Naive thymus-derived CD8-positive, alpha-beta T cell (primary cell): ENCODE measurements around the gene RDX. TPM values are rescaled to one million over a fixed set of nuclear protein-coding genes. Genes with fewer than 3 reads are reported as not detected.

Experiments used
- ATAC-seq, 2 donors: fragments of 150-1000 bp; cut with Tn5 transposase in 1 of 2; sonication (Bioruptor Pico), chemical (Tn5 transposase) in 1 of 2; 1 replicate in 1 of 2; 2 replicates in 1 of 2; pipeline ENCODE4 v1.10.0; 2021; ENCODE audit warnings: mild to moderate bottlenecking in 2 of 2, moderate library complexity in 2 of 2
- POLR2A ChIA-PET: fragments of 350-600 bp; sonication (Branson Sonifier 250); formaldehyde crosslinking; loops from one replicate; lab custom pipeline; 2021; ENCODE audit warnings: antibody characterized with exemption; lab: Charles Lee
- DNase-seq, 10 donors: peaks; one replicate each; pipeline versions ENCODE4 v3.0.0 to v3.0.0-alpha.2; 2020 to 2022
- H3K27ac Mint-ChIP-seq, 10 donors: one replicate each; pipeline ENCODE4 v1.8.0; 2020 to 2022; ENCODE audit warnings: mild to moderate bottlenecking in 10 of 10, mixed read lengths in 10 of 10, moderate library complexity in 4 of 10, inconsistent platforms in 1 of 10
- H3K27me3 Mint-ChIP-seq, 5 donors: one replicate each; pipeline ENCODE4 v1.8.0; 2021 to 2022; ENCODE audit warnings: mixed read lengths in 5 of 5
- H3K36me3 Mint-ChIP-seq, 3 donors: one replicate each; pipeline ENCODE4 v1.8.0; 2020 to 2022; ENCODE audit warnings: mixed read lengths in 3 of 3, mild to moderate bottlenecking in 2 of 3, inconsistent platforms in 1 of 3
- H3K4me1 Mint-ChIP-seq, 4 donors: one replicate each; pipeline ENCODE4 v1.8.0; 2021 to 2022; ENCODE audit warnings: mixed read lengths in 4 of 4
- H3K4me3 Mint-ChIP-seq, 10 donors: one replicate each; pipeline ENCODE4 v1.8.0; 2020 to 2022; ENCODE audit warnings: mild to moderate bottlenecking in 10 of 10, mixed read lengths in 10 of 10, moderate library complexity in 6 of 10, inconsistent platforms in 1 of 10
- H3K9me3 Mint-ChIP-seq, 9 donors: one replicate each; pipeline ENCODE4 v1.8.0; 2020 to 2022; ENCODE audit warnings: mixed read lengths in 9 of 9, mild to moderate bottlenecking in 3 of 9, inconsistent platforms in 1 of 9, moderate library complexity in 1 of 9
- polyA plus RNA-seq, 3 donors: library from polyadenylated mRNA; unstranded; fragments of 300-500 nt; fragmentation: Illumina TruSeq; gene quantifications; one replicate each; pipeline ENCODE4 v1.2.3, GENCODE V29; 2021
- total RNA-seq, 8 experiments: library from RNA in 2 of 8; stranded (reverse) in 2 of 8; gene quantifications; one replicate each; pipeline ENCODE4 v1.2.3 and lab custom pipeline; 2021 to 2026

RDX gene
- total RNA-seq (10 to 100 TPM; 11.7 to 14.1 TPM), polyA plus RNA-seq (10 to 100 TPM in 1 of 3 donors, 1 to 10 TPM in 2; 1.8 to 10.8 (median 5.4) TPM), total RNA-seq (lab: John Stamatoyannopoulos, UW) (12.3 to 24.1 (median 18.8) reads per million in 6 experiments)

- peaks cover 2 to 34% (median 20%) of the 10 kb centered on the region in 4 donors for H3K4me1 Mint-ChIP-seq
- DNase-seq (peak; percentile 18 to 64 (median 43)), ATAC-seq (peak; percentile 71 to 82)
- peak within 1 kb of the TSS; percentile 28 to 86 (median 58) for H3K27ac Mint-ChIP-seq
- no peaks in the 10 kb centered on the region for H3K36me3 Mint-ChIP-seq
- no peaks in the 10 kb centered on the region for H3K27me3 Mint-ChIP-seq
- POLR2A ChIA-PET, result interaction anchor here (1.4 to 2.1 kb wide), 2 partner anchors 14 to 133 kb away, joined by 3 to 6 read pairs; no protein-coding TSS in a partner anchor
- H3K4me3 Mint-ChIP-seq, result peak within 1 kb of the TSS; percentile 80 to 93 (median 90)
- peaks cover 0 to 8% (median 0%) of the 10 kb centered on the region in 9 donors for H3K9me3 Mint-ChIP-seq
These were observed at the start of gene RDX for GRCh38 chr11:110296226-110297075. RDX (minus strand) TSS chr11:110296614; CDS start chr11:110279692, 16,922 bp downstream.

GRCh38 chr11:110345743-110346142, 49.3 kb upstream of the RDX start:
- peaks cover 0 to 5% (median 0%) of the 10 kb centered on the region in 9 donors for H3K9me3 Mint-ChIP-seq
- no peaks in the 10 kb centered on the region for H3K27me3 Mint-ChIP-seq
- peak overlapping the region in 2 of 10 donors; percentile 2 to 58 for H3K27ac Mint-ChIP-seq
- peaks cover 0 to 24% (median 15%) of the 10 kb centered on the region in 4 donors for H3K4me1 Mint-ChIP-seq
- H3K4me3 Mint-ChIP-seq, result no peak overlapping the region
- no peak for DNase-seq
- POLR2A ChIA-PET, result no interaction called here
- no peaks in the 10 kb centered on the region for H3K36me3 Mint-ChIP-seq
- ATAC-seq, result no peak

GRCh38 chr11:110340436-110340835, 44.0 kb upstream of the RDX start:
- H3K27ac Mint-ChIP-seq, result no peak overlapping the region

GRCh38 chr11:110339456-110340250, 43.2 kb upstream of the RDX start:
- ATAC-seq (no peak), DNase-seq (no peak)
- POLR2A ChIA-PET, result no interaction called here
- no peaks in the 10 kb centered on the region for H3K27me3 Mint-ChIP-seq
- no peak overlapping the region for H3K27ac Mint-ChIP-seq
- no peak overlapping the region for H3K4me3 Mint-ChIP-seq
- H3K9me3 Mint-ChIP-seq, result peaks cover 0 to 5% (median 0%) of the 10 kb centered on the region in 9 donors
- no peaks in the 10 kb centered on the region for H3K36me3 Mint-ChIP-seq
- no peaks in the 10 kb centered on the region for H3K4me1 Mint-ChIP-seq

More at GRCh38 chr11:110340436-110340835, 44.0 kb upstream of the RDX start:
- no peak overlapping the region for H3K4me3 Mint-ChIP-seq
- DNase-seq (no peak), ATAC-seq (no peak)
- peaks cover 0 to 1% (median under 1%) of the 10 kb centered on the region in 4 donors for H3K4me1 Mint-ChIP-seq
- H3K9me3 Mint-ChIP-seq, result peaks cover 0 to 5% (median 0%) of the 10 kb centered on the region in 9 donors
- no peaks in the 10 kb centered on the region for H3K27me3 Mint-ChIP-seq
- H3K36me3 Mint-ChIP-seq, result no peaks in the 10 kb centered on the region
- POLR2A ChIA-PET, result no interaction called here

GRCh38 chr11:110338684-110339083, 42.3 kb upstream of the RDX start:
- peaks cover 0 to under 1% (median 0%) of the 10 kb centered on the region in 5 donors for H3K27me3 Mint-ChIP-seq
- H3K9me3 Mint-ChIP-seq, result peaks cover 0 to 5% (median 0%) of the 10 kb centered on the region in 9 donors
- no peaks in the 10 kb centered on the region for H3K4me1 Mint-ChIP-seq
- no peaks in the 10 kb centered on the region for H3K36me3 Mint-ChIP-seq
- POLR2A ChIA-PET, result no interaction called here
- no peak overlapping the region for H3K27ac Mint-ChIP-seq
- no peak overlapping the region for H3K4me3 Mint-ChIP-seq
- ATAC-seq (no peak), DNase-seq (no peak)

GRCh38 chr11:110337570-110338193, 41.3 kb upstream of the RDX start:
- H3K36me3 Mint-ChIP-seq, result no peaks in the 10 kb centered on the region
- POLR2A ChIA-PET, result no interaction called here
- H3K4me1 Mint-ChIP-seq, result no peaks in the 10 kb centered on the region
- no peak for DNase-seq
- no peaks in the 10 kb centered on the region for H3K9me3 Mint-ChIP-seq
- no peak for ATAC-seq
- no peak overlapping the region for H3K4me3 Mint-ChIP-seq
- H3K27ac Mint-ChIP-seq, result no peak overlapping the region
- H3K27me3 Mint-ChIP-seq, result peaks cover 0 to 2% (median 0%) of the 10 kb centered on the region in 5 donors

GRCh38 chr11:110336054-110336453, 39.6 kb upstream of the RDX start:
- Mint-ChIP-seq H3K27me3 (peaks cover 0 to 3% (median 0%) of the 10 kb centered on the region in 5 donors), H3K36me3 (peaks cover 0 to under 1% (median 0%) of the 10 kb centered on the region in 3 donors), H3K9me3 (no peaks in the 10 kb centered on the region), H3K4me1 (no peaks in the 10 kb centered on the region), H3K4me3 (no peak overlapping the region), H3K27ac (no peak overlapping the region)
- no peak for ATAC-seq
- POLR2A ChIA-PET, result no interaction called here
- DNase-seq, result no peak

- Mint-ChIP-seq H3K27ac (no peak overlapping the region), H3K4me1 (no peaks in the 10 kb centered on the region), H3K36me3 (peaks cover 0 to 7% (median 2%) of the 10 kb centered on the region in 3 donors), H3K4me3 (no peak overlapping the region), H3K27me3 (peaks cover 0 to 3% (median 0%) of the 10 kb centered on the region in 5 donors), H3K9me3 (peaks cover 0 to 6% (median 3%) of the 10 kb centered on the region in 9 donors)
- DNase-seq, result no peak
- ATAC-seq, result no peak
- POLR2A ChIA-PET, result no interaction called here
These were observed 38.9 kb upstream of the RDX start for GRCh38 chr11:110335358-110335757.

- peaks cover 0 to 24% (median 11%) of the 10 kb centered on the region in 9 donors for H3K9me3 Mint-ChIP-seq
- H3K36me3 Mint-ChIP-seq, result peaks cover 0 to 10% (median 4%) of the 10 kb centered on the region in 3 donors
- H3K27ac Mint-ChIP-seq, result no peak overlapping the region
- ATAC-seq (no peak), DNase-seq (no peak)
- peaks cover 6 to 19% (median 14%) of the 10 kb centered on the region in 4 donors for H3K4me1 Mint-ChIP-seq
- POLR2A ChIA-PET, result no interaction called here
- H3K4me3 Mint-ChIP-seq, result no peak overlapping the region
- peaks cover 0 to 3% (median 2%) of the 10 kb centered on the region in 5 donors for H3K27me3 Mint-ChIP-seq
These were observed 35.2 kb upstream of the RDX start for GRCh38 chr11:110331626-110332025.

GRCh38 chr11:110329445-110329844, 33.0 kb upstream of the RDX start:
- ATAC-seq (no peak), DNase-seq (no peak)
- Mint-ChIP-seq H3K27me3 (peaks cover 0 to 7% (median 2%) of the 10 kb centered on the region in 5 donors), H3K9me3 (peaks cover 0 to 24% (median 11%) of the 10 kb centered on the region in 9 donors), H3K4me3 (peak overlapping the region in 1 of 10 donors; percentile 61), H3K4me1 (peaks cover 6 to 19% (median 14%) of the 10 kb centered on the region in 4 donors), H3K36me3 (peaks cover 0 to 10% (median 4%) of the 10 kb centered on the region in 3 donors), H3K27ac (peak overlapping the region in 4 of 10 donors; percentile 14 to 91 (median 72))
- POLR2A ChIA-PET, result no interaction called here

GRCh38 chr11:110327508-110327907, 31.1 kb upstream of the RDX start:
- peaks cover 6 to 19% (median 14%) of the 10 kb centered on the region in 4 donors for H3K4me1 Mint-ChIP-seq
- peaks cover 0 to 10% (median 4%) of the 10 kb centered on the region in 3 donors for H3K36me3 Mint-ChIP-seq
- no peak for DNase-seq
- H3K4me3 Mint-ChIP-seq, result peak overlapping the region in 6 of 10 donors; percentile 4 to 78 (median 26)
- H3K27ac Mint-ChIP-seq, result no peak overlapping the region
- peaks cover 0 to 7% (median 1%) of the 10 kb centered on the region in 5 donors for H3K27me3 Mint-ChIP-seq
- H3K9me3 Mint-ChIP-seq, result peaks cover 0 to 24% (median 11%) of the 10 kb centered on the region in 9 donors
- ATAC-seq, result no peak
- POLR2A ChIA-PET, result no interaction called here

- DNase-seq (no peak), ATAC-seq (no peak)
- H3K9me3 Mint-ChIP-seq, result peaks cover 0 to 9% (median 4%) of the 10 kb centered on the region in 9 donors
- H3K27me3 Mint-ChIP-seq, result peaks cover 0 to 7% (median 4%) of the 10 kb centered on the region in 5 donors
- no peak overlapping the region for H3K27ac Mint-ChIP-seq
- H3K36me3 Mint-ChIP-seq, result no peaks in the 10 kb centered on the region
- peaks cover 6 to 14% (median 9%) of the 10 kb centered on the region in 4 donors for H3K4me1 Mint-ChIP-seq
- no peak overlapping the region for H3K4me3 Mint-ChIP-seq
- POLR2A ChIA-PET, result no interaction called here
These were observed 27.4 kb upstream of the RDX start for GRCh38 chr11:110323786-110324185.
